MM.1S (cell line): ENCODE measurements around the gene ATP6V1A.

Source experiments
- DNase-seq: peaks from one replicate; pipeline ENCODE4 v3.0.0-alpha.2; 2015
- H2AFZ ChIP-seq: fragments of 300-600 bp; sonication (generic); 2 replicates; pipeline ENCODE4 v1.6.0; 2016; ENCODE audit warnings: antibody characterized with exemption, low read length
- H3F3A ChIP-seq: fragments of 300-600 bp; sonication (generic); 2 replicates; pipeline ENCODE4 v1.6.1; 2016; ENCODE audit warnings: mild to moderate bottlenecking, antibody characterized with exemption, low read length, moderate library complexity, mixed read lengths; ENCODE audit not compliant: insufficient read depth
- H3K27ac ChIP-seq: fragments of 300-600 bp; sonication (generic); 2 replicates; pipeline ENCODE4 v1.5.1; 2016; ENCODE audit warnings: mild to moderate bottlenecking, low read length
- H3K27me3 ChIP-seq: fragments of 300-600 bp; sonication (generic); replicated peaks from 2 replicates; pipeline ENCODE4 v1.6.0; 2016; ENCODE audit warnings: low read length; ENCODE audit not compliant: insufficient read depth
- H3K36me3 ChIP-seq: fragments of 300-600 bp; sonication (generic); replicated peaks from 2 replicates; pipeline ENCODE4 v1.6.1; 2016; ENCODE audit warnings: mild to moderate bottlenecking, low read length, mixed read lengths; ENCODE audit not compliant: insufficient read depth
- H3K4me1 ChIP-seq: fragments of 300-600 bp; sonication (generic); 2 replicates; pipeline ENCODE4 v1.6.1; 2016; ENCODE audit warnings: low read length, mixed read lengths
- H3K4me2 ChIP-seq: fragments of 300-600 bp; sonication (generic); 2 replicates; pipeline ENCODE4 v1.6.0; 2016; ENCODE audit warnings: low read depth, low read length
- H3K4me3 ChIP-seq: fragments of 300-600 bp; sonication (generic); 2 replicates; pipeline ENCODE4 v1.5.1; 2016; ENCODE audit warnings: low read length, mixed read lengths
- H3K79me2 ChIP-seq: fragments of 300-600 bp; sonication (generic); 2 replicates; pipeline ENCODE4 v1.6.1; 2016; ENCODE audit warnings: mixed run types, low read length, mixed read lengths
- H3K9ac ChIP-seq: fragments of 300-600 bp; sonication (generic); 2 replicates; pipeline ENCODE4 v1.6.1; 2016; ENCODE audit warnings: low read length, mixed read lengths
- H3K9me2 ChIP-seq: fragments of 300-600 bp; sonication (generic); replicated peaks from 2 replicates; pipeline ENCODE4 v1.6.1; 2016; ENCODE audit warnings: mild to moderate bottlenecking, low read length, mixed read lengths; ENCODE audit not compliant: insufficient read depth
- H3K9me3 ChIP-seq: fragments of 300-600 bp; sonication (generic); replicated peaks from 2 replicates; pipeline ENCODE4 v1.6.1; 2016; ENCODE audit warnings: mild to moderate bottlenecking, low read length, mixed read lengths; ENCODE audit not compliant: insufficient read depth
- H4K20me1 ChIP-seq: fragments of 300-600 bp; sonication (generic); 2 replicates; pipeline ENCODE4 v1.6.1; 2016; ENCODE audit warnings: mild to moderate bottlenecking, low read length, moderate library complexity, mixed read lengths; ENCODE audit not compliant: insufficient read depth
- CTCF ChIP-seq: fragments of 300-600 bp; sonication (generic); IDR thresholded peaks from 2 replicates; pipeline ENCODE4 v1.5.1; 2016; ENCODE audit warnings: antibody characterized with exemption, low read length, mixed read lengths
- EZH2 ChIP-seq: fragments of 300-600 bp; sonication (generic); optimal IDR thresholded peaks from 2 replicates; pipeline ENCODE3; 2017; ENCODE audit warnings: low read depth, mild to moderate bottlenecking, antibody characterized with exemption, low read length, mixed read lengths
- EZH2phosphoT487 ChIP-seq: fragments of 300-600 bp; sonication (generic); IDR thresholded peaks from 2 replicates; pipeline ENCODE4 v1.6.1; 2018; ENCODE audit warnings: antibody characterized with exemption, low read length

The ATP6V1A gene

GRCh38 chr3:113791381-113791780 lies 44.5 kb downstream of the ATP6V1A start:
- H3K4me2 ChIP-seq = no peak overlapping the region
- H3K79me2 ChIP-seq = no peaks in the 10 kb centered on the region
- H3F3A ChIP-seq = no peaks in the 10 kb centered on the region; the same call in 1 of the 2 replicates
- H3K4me3 ChIP-seq = no peak overlapping the region
- H3K4me1 ChIP-seq = no peaks in the 10 kb centered on the region
- H3K27ac ChIP-seq = no peak overlapping the region
- no peaks in the 10 kb centered on the region for H3K9me3 ChIP-seq
- no peaks in the 10 kb centered on the region for H4K20me1 ChIP-seq
- peaks cover 14% of the 10 kb centered on the region; the same call in 1 of the 2 replicates for H3K36me3 ChIP-seq
- H3K9ac ChIP-seq = no peak overlapping the region
- TF ChIP-seq EZH2 (no peak), EZH2phosphoT487 (no peak), CTCF (no peak)
- no peak overlapping the region for H2AFZ ChIP-seq
- H3K27me3 ChIP-seq = no peaks in the 10 kb centered on the region
- no peaks in the 10 kb centered on the region for H3K9me2 ChIP-seq
- DNase-seq = no peak

GRCh38 chr3:113794526-113794925 lies 47.7 kb downstream of the ATP6V1A start:
- DNase-seq = no peak
- H3K36me3 ChIP-seq = peaks cover 20% of the 10 kb centered on the region

GRCh38 chr3:113795693-113796092 lies 48.9 kb downstream of the ATP6V1A start:
- Histone ChIP-seq H3K36me3 (peaks cover 28% of the 10 kb centered on the region), H2AFZ (no peak overlapping the region), H3K9ac (no peak overlapping the region), H3K9me2 (no peaks in the 10 kb centered on the region), H3K4me3 (no peak overlapping the region), H3K27me3 (no peaks in the 10 kb centered on the region), H4K20me1 (no peaks in the 10 kb centered on the region), H3K79me2 (no peaks in the 10 kb centered on the region), H3K27ac (no peak overlapping the region), H3K4me2 (no peak overlapping the region), H3K9me3 (no peaks in the 10 kb centered on the region), H3K4me1 (no peaks in the 10 kb centered on the region), H3F3A (no peaks in the 10 kb centered on the region)
- no peak for DNase-seq
- no peak for TF ChIP-seq EZH2phosphoT487
- no peak for TF ChIP-seq CTCF
- TF ChIP-seq EZH2 = no peak

More at GRCh38 chr3:113794526-113794925, 47.7 kb downstream of the ATP6V1A start:
- H3K4me1 ChIP-seq = no peaks in the 10 kb centered on the region
- no peak overlapping the region for H3K4me2 ChIP-seq
- no peak for TF ChIP-seq EZH2phosphoT487
- TF ChIP-seq CTCF = no peak
- TF ChIP-seq EZH2 = no peak
- H3K9ac ChIP-seq = no peak overlapping the region
- no peaks in the 10 kb centered on the region for H4K20me1 ChIP-seq
- no peaks in the 10 kb centered on the region; the same call in 1 of the 2 replicates for H3F3A ChIP-seq
- H2AFZ ChIP-seq = no peak overlapping the region
- H3K9me2 ChIP-seq = no peaks in the 10 kb centered on the region
- no peaks in the 10 kb centered on the region for H3K79me2 ChIP-seq
- H3K27me3 ChIP-seq = no peaks in the 10 kb centered on the region
- no peak overlapping the region for H3K4me3 ChIP-seq
- H3K27ac ChIP-seq = no peak overlapping the region
- no peaks in the 10 kb centered on the region for H3K9me3 ChIP-seq
